Tibial nerve (tissue), 4 donors: ENCODE data around the gene GABARAPL2. TPM values are rescaled to one million over a fixed set of nuclear protein-coding genes. Genes with fewer than 3 reads are reported as not detected.

Experiments
- DNase-seq, 2 donors: peaks; one replicate each; pipeline ENCODE4 v3.0.0-alpha.2; 2019; ENCODE audit warnings: low spot score in 2 of 2
- H3K27ac ChIP-seq, 4 donors: fragments of 200-600 bp; sonication (generic) in 3 of 4; one replicate each; pipeline ENCODE4 v1.5.1; 2017 to 2019; ENCODE audit warnings: mild to moderate bottlenecking in 1 of 4
- H3K27me3 ChIP-seq, 2 donors: fragments of 200-600 bp; sonication (generic) in 1 of 2; one replicate each; pipeline versions ENCODE4 v1.5.1 to v1.6.0; 2017 to 2019
- H3K36me3 ChIP-seq, 3 donors: fragments of 200-600 bp; sonication (generic); one replicate each; pipeline ENCODE4 v1.5.1; 2018 to 2019
- H3K4me1 ChIP-seq, 4 donors: fragments of 200-600 bp; sonication (generic) in 3 of 4; one replicate each; pipeline ENCODE4 v1.5.1; 2017 to 2019
- H3K4me3 ChIP-seq, 4 donors: fragments of 200-600 bp; sonication (generic) in 3 of 4; one replicate each; pipeline ENCODE4 v1.5.1; 2017 to 2019; ENCODE audit warnings: mild to moderate bottlenecking in 1 of 4, moderate library complexity in 1 of 4
- H3K9me3 ChIP-seq, 4 donors: fragments of 200-600 bp; sonication (generic) in 3 of 4; one replicate each; pipeline ENCODE4 v1.5.1; 2017 to 2019
- EP300 ChIP-seq, 2 donors: sonication (generic); formaldehyde crosslinking; IDR thresholded peaks; one replicate each; pipeline ENCODE4 v1.6.1; 2017; ENCODE audit warnings: antibody characterized with exemption in 2 of 2, mild to moderate bottlenecking in 1 of 2
- POLR2A ChIP-seq, 2 donors: fragments of 450-650 bp; IDR thresholded peaks; one replicate each; pipeline ENCODE4 v1.6.1; 2017; ENCODE audit warnings: antibody characterized with exemption in 2 of 2, mild to moderate bottlenecking in 2 of 2, moderate library complexity in 2 of 2
- WGBS, 2 donors: methylation state at CpG; one replicate each; pipeline ENCODE4 v1.1.5; 2018; 5-methylcytosine and 5-hydroxymethylcytosine counted together
- total RNA-seq, 4 donors: library from RNA; depleted of rRNA; stranded (reverse); fragments of >200 nt; gene quantifications; one replicate each; pipeline ENCODE4 v1.1.0, GENCODE V29; 2016
- TF ChIP-seq, protein P1 (sequence below), 5 experiments: fragments of 200-600 bp in 3 of 5; fragments of 450-650 bp in 2 of 5; sonication (generic) in 3 of 5; IDR thresholded peaks; one replicate each; pipeline ENCODE4 v1.5.1; 2016 to 2019; ENCODE audit warnings: antibody characterized with exemption in 5 of 5, mild to moderate bottlenecking in 3 of 5, moderate library complexity in 2 of 5

GABARAPL2 gene
- total RNA-seq, 4 donors from 2014 or later, result 93.1 to 135 (median 104) TPM

DNA sequence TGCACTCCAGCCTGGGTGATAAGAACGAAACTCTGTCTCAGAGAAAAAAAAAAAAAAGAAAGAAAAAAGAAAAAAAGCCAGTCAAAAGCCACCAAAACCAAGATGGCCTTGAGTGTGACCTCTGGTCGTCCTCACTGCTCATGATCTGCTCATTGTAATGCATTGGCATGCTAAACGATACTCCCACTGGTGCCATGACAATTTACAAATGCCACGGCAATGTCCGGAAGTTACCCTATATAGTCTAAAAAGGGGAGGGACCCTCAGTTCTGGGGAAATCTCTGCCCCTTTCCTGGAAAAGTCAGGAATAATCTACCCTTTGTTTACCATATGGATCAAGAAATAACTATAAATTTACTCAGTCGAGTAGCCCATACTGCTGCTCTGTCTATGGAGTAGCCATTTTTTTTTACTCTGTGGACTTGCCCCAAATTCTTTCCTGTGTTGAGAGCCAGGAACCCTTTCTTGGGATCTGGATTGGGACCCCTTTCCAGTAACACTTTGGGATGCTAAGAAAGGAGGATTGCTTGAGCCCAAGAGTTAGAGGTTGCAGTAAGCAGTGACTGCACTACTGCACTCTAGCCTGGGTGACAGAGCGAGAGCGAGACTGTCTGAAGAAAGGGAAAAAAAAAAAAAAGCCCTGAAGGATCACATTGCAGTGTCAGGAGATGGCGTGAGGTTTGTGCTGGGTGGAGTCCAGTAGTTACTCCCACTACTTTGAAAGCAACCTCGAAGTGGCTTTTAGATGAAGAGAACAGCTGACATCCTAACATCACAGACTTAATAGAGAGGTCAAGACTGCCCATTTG, 6.4 kb upstream of the GABARAPL2 start:
- WGBS, 2 donors, result 27 to 28% methylated on average over 10 of the region's 10 CpGs
- Histone ChIP-seq H3K27me3 (no peaks in the 10 kb centered on the region), H3K9me3 (no peaks in the 10 kb centered on the region)

DNA sequence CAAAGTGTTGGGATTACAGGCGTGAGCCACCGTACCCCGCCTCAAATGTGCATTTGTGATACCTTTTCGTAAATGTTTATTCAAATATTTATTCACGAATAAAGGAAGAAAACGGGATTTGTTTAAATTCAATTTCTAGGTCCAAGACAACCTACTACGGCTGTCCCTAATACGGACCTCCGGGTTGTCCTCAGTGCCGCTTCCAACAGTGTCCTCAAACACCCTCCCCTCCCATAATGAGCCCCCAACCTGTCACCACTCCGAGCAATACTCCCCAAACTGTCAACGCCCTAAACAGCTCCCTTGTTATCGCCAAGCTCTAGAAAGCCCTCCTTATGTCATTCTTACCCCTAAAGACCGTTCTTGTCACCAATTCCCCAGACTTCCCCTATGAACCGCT, 539 bp upstream of the GABARAPL2 start:
- peak overlapping the region; percentile 61 to 90 (median 76) for H3K27ac ChIP-seq
- WGBS, 2 donors, result 21 to 27% methylated on average over 15 of the region's 15 CpGs
- H3K9me3 ChIP-seq, result no peaks in the 10 kb centered on the region

More for the DNA sequence above, 6.4 kb upstream of the GABARAPL2 start:
- TF ChIP-seq, protein P1, sequence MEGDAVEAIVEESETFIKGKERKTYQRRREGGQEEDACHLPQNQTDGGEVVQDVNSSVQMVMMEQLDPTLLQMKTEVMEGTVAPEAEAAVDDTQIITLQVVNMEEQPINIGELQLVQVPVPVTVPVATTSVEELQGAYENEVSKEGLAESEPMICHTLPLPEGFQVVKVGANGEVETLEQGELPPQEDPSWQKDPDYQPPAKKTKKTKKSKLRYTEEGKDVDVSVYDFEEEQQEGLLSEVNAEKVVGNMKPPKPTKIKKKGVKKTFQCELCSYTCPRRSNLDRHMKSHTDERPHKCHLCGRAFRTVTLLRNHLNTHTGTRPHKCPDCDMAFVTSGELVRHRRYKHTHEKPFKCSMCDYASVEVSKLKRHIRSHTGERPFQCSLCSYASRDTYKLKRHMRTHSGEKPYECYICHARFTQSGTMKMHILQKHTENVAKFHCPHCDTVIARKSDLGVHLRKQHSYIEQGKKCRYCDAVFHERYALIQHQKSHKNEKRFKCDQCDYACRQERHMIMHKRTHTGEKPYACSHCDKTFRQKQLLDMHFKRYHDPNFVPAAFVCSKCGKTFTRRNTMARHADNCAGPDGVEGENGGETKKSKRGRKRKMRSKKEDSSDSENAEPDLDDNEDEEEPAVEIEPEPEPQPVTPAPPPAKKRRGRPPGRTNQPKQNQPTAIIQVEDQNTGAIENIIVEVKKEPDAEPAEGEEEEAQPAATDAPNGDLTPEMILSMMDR (IDR thresholded peaks at IDR 0.05), result no peak
- TF ChIP-seq POLR2A (IDR thresholded peaks at IDR 0.05) (no peak), EP300 (IDR thresholded peaks at IDR 0.05) (no peak)
- no peak overlapping the region for H3K4me3 ChIP-seq
- H3K36me3 ChIP-seq, result no peaks in the 10 kb centered on the region
- no peak for DNase-seq
- peaks cover 0 to 19% (median 5%) of the 10 kb centered on the region in 4 donors for H3K4me1 ChIP-seq
- peak overlapping the region in 2 of 4 donors; percentile 23 to 67 for H3K27ac ChIP-seq

DNA sequence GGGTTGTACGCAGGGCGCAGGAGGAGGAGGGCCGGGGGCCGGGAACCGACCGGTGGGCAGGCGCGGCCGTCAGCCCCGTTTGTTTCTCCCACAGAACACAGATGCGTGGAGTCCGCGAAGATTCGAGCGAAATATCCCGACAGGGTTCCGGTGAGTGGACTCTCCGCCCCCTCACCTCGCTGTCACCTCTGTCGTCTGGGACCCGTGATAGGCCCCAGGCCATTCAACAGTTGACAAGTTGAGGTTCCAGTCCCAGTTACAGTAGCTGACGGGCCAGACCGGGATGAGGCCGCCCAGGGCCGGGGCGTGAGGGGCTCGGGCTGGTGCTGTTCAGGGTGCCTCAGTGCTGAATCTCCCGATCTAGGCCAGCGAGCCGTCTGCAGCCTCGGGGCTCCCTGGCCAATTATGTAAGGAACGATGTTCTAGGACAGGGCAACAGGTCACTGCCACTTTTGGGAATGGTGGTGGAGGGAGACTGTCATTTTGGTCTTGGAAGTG, 628 bp downstream of the GABARAPL2 start:
- H3K9me3 ChIP-seq, result no peaks in the 10 kb centered on the region
- DNase-seq, result no peak
- peaks cover 0 to 60% (median 11%) of the 10 kb centered on the region in 4 donors for H3K4me1 ChIP-seq
- TF ChIP-seq, protein P1 (IDR thresholded peaks at IDR 0.05), result no peak
- TF ChIP-seq POLR2A (IDR thresholded peaks at IDR 0.05) (no peak), EP300 (IDR thresholded peaks at IDR 0.05) (no peak)
- H3K4me3 ChIP-seq, result peak overlapping the region; percentile 85 to 90 (median 88)
- peak overlapping the region; percentile 61 to 90 (median 76) for H3K27ac ChIP-seq
- peaks cover 0 to 39% (median 0%) of the 10 kb centered on the region in 3 donors for H3K36me3 ChIP-seq
- H3K27me3 ChIP-seq, result no peaks in the 10 kb centered on the region
- WGBS, 2 donors, result 1 to 2% methylated on average over 9 to 13 of the region's 32 CpGs

More for the DNA sequence above, 539 bp upstream of the GABARAPL2 start:
- Histone ChIP-seq H3K4me1 (peaks cover 0 to 48% (median 11%) of the 10 kb centered on the region in 4 donors), H3K36me3 (peaks cover 0 to 27% (median 0%) of the 10 kb centered on the region in 3 donors), H3K4me3 (peak overlapping the region; percentile 85 to 90 (median 88)), H3K27me3 (no peaks in the 10 kb centered on the region)
- no peak for TF ChIP-seq EP300 (IDR thresholded peaks at IDR 0.05)
- no peak for TF ChIP-seq POLR2A (IDR thresholded peaks at IDR 0.05)
- TF ChIP-seq, protein P1 (IDR thresholded peaks at IDR 0.05), result no peak
- DNase-seq, result no peak

DNA sequence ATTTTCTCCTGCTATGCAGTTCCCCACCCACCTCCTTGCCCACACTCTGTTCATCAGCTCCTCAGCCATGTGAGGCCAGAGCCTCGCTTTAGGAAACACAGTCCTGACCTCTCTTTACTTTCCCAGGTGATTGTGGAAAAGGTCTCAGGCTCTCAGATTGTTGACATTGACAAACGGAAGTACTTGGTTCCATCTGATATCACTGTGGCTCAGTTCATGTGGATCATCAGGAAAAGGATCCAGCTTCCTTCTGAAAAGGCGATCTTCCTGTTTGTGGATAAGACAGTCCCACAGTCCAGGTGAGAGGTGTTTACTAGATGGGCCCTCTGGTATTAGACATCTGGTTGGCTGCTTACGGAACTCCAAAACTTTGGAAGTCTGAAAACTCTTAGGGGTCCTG, 1.7 kb downstream of the GABARAPL2 start:
- peak overlapping the region in 1 of 4 donors; percentile 85 for H3K4me3 ChIP-seq
- peak overlapping the region in 1 of 4 donors; percentile 90 for H3K27ac ChIP-seq
- H3K36me3 ChIP-seq, result peaks cover 0 to 50% (median 0%) of the 10 kb centered on the region in 3 donors
- DNase-seq, result no peak
- TF ChIP-seq POLR2A (IDR thresholded peaks at IDR 0.05), result no peak
- no peak for TF ChIP-seq EP300 (IDR thresholded peaks at IDR 0.05)
- TF ChIP-seq, protein P1 (IDR thresholded peaks at IDR 0.05), result no peak
- no peaks in the 10 kb centered on the region for H3K27me3 ChIP-seq
- peaks cover 0 to 71% (median 11%) of the 10 kb centered on the region in 4 donors for H3K4me1 ChIP-seq
- WGBS, 2 donors, result 69 to 83% methylated on average over 4 of the region's 4 CpGs
- no peaks in the 10 kb centered on the region for H3K9me3 ChIP-seq
